HG03439 (cell line): ENCODE data around the gene VPS26B.
"Not testable (repeated sequence)": the region's sequence is repeated elsewhere in the genome, so short reads cannot be mapped to it uniquely, and the experiment has no call there.

ENCODE experiments used
- ATAC-seq: cut with Tn5 transposase; IDR thresholded peaks from one replicate; pipeline ENCODE4 v1.9.1; 2021; ENCODE audit warnings: mild to moderate bottlenecking, moderate library complexity; ENCODE audit not compliant: unreplicated experiment

VPS26B gene

DNA sequence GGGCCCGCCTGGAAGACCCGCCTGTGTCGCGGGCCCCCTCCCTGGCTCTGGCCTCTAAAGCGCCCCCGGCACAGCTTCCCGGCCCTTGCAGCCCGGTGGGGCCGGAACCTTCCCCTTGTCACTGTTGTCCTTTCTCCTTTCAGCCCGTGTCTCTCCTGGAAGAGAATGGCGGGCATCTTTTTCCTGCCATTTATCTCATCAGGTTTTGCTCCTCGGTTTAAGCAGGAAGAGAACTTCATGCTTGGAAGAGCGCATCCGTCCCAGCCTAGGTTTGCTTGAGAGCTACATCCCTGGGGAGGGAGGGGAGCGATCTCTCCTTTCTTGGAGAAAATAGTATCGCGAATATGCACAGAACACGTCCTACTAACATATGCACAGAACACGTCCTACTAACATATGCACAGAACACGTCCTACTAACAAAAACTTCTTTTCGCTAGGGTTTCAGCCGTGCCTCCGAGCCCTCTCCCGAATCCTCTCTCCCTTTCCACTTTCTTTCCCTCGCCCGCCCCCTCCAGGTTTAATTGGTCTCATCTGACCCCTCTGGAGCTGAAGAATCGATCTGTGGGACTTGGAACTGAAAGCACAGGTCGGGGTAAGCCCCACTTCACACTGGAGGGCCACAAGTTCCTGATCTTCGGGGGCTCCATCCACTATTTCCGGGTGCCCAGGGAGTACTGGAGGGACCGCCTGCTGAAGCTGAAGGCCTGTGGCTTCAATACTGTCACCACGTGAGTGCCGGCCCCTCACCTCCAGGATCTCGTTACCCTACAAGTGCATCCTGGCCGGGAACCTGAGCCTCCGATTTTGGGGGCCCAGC lies 52.9 kb downstream of the VPS26B start:
- ATAC-seq, result no peak

DNA sequence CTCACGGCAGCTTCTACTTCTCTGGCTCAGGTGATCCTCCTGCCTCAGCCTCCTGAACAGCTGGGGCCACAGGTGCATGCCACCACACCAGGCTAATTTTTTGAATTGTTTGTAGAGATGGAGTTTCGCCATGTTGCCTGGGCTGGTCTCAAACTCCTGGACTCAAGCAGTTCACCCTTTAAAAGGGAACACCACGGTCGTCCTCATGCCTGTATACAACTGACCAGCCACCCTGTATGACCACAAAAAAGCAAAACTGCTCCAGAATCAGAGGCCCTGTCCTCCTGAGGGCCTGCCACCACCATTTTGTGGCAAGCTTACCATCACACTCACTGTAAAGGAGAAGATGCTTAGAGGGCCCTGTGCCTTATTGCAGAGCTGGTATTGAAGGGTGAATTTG lies 53.9 kb downstream of the VPS26B start:
- ATAC-seq, result no peak

DNA sequence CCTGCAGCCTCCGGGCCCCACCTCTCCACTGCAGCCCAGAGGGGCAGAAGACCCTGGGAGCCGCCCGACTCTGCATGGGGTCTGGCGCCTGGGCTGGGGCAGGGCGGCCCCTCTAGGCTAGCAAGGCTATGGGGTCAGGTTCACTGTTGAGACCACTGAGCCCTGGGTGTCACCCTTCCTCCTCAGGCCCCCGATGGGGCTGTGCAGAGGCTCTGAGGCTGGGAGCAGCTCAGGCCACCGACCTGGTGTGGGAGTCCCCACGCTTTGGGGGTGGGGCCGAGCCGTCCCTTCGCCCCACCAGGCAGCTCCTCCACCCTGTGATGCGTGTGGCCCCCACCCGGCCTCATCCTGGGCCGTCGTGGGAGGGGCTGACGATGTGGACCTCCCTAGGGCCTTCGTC lies 57.2 kb downstream of the VPS26B start:
- ATAC-seq, result not testable (repeated sequence)

DNA sequence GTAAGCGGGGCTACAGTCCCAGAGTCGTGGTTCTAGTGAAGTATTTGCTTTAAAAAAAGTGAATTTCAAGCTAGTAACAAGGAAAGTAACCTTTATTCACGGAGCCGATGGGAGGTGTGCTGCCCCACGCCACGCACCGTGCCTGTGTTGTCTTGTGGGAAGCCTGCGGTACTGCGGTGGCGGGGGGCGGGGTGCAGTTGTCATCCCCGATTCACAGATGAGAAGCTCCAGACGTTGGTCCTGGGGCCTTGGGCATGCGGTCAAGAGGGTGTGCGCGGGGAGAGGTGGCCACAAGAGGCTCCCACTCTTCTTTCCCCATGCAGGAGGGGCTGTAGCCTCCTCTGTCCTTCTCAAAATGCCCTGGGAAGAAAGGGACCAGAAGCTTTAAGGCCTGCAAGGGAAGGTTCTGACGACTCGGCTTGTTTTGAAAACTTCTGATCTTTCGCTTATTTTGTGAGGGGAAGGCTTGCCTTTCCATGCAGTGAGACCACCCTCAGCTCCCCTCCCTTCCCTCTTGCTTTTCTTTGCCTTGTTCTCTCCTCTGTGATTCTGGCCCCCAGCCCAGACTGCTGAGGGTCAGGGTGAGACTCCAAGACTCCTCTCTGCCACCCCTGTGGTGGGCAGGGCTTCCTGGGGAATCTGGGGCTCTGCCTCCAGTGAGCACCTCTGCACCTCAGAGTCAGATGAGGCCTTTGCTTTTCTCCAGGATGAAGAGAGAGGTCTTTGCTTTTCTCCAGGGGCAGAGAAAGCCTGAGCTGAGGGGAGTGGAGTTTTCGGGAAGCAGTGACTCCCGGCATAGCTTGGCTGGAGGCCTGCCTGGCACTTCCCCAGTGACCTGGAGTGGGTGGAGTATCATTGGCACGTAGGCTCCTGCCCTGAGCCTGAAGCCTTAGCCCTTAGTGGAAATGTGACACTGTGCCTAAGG lies 57.9 kb downstream of the VPS26B start:
- no peak for ATAC-seq

DNA sequence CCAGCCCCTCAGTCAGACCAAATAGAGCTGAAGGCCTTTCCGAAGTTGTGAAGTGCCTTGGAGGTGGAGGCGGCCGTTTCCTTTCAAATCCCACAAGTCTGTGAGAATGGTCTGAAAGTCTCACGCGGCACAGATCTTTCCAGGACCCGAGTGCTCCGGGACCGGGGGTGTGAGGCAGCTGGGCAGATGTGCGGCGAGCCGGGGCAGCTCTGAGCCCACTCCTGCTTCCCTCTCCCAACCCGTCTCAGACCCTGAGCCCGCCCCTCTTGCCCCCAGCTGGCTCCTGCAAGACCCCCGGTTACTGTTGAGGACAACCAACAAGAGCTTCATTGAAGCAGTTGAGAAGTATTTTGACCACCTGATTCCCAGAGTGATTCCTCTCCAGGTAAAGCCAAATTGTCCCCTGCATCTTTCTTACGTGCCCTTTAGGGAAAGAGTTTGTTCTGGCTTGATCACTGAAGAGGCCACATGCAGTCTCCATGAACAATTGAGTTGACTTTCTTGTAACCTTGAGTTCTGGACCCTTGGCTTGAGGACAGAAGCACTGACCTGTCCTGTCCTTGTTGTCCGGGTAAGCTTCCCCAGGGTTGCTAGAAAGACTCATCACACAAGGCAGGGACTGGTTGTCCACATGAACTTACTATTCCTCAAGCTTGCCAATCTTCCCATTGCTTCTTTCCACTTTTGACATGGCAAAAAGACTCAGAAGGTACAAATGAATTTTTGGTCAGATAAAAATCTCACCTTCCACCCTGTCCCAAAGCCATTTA lies 59.2 kb downstream of the VPS26B start:
- no peak for ATAC-seq

DNA sequence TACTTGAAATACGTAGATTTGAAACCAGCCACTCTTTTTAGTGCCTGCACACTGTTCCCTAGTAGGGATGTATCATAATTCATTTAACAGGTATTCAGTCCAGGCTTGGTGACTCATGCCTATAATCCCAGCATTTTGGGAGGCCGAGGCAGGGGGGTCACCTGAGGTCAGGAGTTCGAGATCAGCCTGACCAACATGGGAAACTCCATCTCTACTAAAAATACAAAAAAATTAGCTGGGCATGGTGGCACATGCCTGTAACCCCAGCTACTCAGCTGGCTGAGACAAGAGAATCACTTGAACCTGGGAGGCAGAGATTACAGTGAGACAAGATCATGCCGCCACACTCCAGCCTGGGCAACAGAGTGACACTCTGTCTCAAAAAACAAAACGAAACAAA lies 59.9 kb downstream of the VPS26B start:
- ATAC-seq, result not testable (repeated sequence)

DNA sequence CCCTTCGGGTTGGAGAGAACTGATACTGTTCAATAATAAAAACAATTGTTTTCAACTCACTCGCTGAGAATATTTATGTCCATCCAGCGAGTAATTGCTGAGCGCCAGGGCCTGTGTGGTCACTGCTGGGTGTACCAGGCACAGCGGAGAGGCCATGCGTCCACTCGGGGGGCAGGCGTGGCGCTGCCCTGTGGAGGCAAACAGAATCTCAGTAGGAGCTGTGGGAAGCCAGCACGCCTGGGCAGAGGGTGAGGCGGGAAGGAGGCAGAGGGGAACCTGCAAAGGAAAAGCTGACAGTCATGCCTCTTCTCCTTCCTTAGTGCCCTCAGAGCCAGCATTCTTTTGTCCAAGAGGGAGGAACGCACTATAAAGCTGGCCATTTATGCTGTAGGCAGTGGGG lies 63.1 kb downstream of the VPS26B start:
- no peak for ATAC-seq

DNA sequence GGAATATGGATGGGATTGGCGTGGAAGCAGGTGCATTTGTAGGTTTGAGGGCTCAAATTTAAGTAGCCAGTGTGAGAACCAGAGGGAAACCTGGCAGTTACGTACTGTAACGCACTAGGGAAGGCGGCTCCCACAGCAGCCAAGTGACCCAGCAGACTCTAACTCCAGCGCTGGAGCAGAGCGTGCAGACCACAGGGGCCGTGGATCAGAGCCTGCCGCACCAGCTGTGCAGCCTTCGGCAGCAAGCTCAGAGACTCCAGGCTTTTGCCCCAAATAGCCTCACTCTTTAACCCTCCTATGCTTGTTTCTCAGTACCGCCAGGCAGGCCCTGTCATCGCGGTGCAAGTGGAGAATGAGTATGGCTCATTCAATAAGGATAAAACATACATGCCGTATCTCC lies 64.0 kb downstream of the VPS26B start:
- ATAC-seq, result no peak

DNA sequence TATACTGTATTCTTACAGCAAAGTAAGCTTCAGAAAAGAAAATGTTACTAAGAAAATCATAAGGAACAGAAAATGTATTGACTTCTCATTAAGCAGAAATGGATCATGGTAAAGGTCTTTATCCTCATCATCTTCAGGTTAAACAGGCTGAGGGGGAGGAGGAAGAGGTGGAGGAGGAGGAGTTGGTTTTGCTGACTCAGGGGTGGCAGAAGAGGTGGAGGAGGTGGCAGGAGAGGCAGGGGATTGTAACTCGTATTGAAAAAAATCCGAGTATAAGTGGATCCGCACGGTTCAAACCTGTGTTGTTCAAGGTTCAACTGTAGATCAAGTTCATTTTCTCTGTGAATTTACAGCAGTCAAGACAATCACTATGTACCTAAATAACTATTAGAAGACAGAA lies 64.7 kb downstream of the VPS26B start:
- ATAC-seq, result no peak

DNA sequence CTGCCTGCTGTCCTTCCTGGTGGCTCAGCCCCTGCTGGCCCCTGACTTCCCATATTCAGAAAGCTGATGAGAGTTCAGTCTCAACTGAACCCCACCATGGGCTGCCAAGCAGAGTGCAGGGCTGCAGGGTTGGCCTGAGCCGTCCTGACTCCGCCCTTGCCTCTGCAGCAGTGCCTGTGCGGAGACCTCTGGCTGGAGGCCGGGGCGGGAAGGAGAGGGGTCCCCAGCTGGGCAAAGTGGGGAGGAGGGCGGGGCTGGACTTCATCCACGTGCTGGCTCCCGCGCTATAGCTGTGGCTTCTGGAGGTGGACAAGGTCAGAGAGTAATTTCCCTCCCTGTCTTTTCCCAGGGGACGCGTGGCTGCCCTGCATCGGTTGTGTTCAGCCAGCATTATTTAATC lies 65.3 kb downstream of the VPS26B start:
- ATAC-seq, result no peak

DNA sequence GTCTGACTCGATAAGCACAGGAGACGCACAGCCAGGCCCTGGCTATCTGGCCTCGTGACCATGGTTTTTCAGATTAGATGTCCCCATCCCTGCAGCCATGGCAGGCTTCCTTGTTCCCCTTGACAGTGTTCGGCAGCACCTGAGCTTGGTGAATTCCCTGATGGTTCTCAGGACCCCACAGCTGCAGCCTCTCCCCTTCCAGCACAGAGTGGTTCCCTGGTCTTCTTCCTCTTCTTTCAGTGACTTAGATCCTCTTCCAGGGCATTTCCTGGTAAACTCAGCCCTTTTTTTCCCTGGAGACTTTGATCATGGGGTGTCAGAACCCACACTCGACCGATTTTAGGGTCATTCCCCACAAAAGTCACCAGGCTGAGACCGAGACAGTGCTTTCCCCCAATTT lies 66.2 kb downstream of the VPS26B start:
- ATAC-seq, result no peak

DNA sequence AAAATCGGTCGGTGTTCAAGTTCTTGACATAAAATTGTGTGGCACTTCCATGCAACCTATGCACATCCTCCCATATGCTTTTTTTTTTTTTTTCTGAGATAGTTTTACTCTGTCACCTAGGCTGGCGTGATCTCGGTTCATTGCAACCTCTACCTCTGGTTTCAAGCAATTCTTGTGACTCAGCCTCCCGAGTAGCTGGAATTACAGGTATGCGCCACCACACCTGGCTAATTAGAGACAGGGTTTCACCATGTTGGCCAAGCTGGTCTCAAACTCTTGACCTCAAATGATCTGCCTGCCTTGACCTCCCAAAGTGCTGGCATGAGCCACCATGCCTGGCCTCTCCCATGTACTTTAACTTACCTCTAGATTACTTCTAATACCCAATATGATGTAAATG lies 66.7 kb downstream of the VPS26B start:
- ATAC-seq, result no peak

DNA sequence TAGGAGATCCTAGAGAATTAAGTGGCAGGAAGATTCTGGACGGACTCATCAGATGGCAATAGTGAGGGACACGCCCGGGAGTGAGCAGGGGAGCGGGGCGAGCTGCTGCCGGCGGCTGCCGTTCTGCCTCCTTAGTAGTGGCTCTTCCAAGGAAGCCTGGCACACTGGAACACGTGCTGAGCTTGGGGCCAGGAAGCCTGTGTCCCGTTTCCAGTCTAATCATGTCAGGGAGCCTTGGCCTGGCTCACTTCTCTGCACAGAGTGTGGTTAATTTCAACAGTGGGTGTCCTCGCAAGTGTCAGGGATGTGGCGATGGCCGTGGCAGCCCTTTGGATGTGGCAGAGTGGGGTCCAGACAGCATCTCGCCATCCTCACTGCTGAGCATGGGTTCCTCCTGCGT lies 68.2 kb downstream of the VPS26B start:
- no peak for ATAC-seq

DNA sequence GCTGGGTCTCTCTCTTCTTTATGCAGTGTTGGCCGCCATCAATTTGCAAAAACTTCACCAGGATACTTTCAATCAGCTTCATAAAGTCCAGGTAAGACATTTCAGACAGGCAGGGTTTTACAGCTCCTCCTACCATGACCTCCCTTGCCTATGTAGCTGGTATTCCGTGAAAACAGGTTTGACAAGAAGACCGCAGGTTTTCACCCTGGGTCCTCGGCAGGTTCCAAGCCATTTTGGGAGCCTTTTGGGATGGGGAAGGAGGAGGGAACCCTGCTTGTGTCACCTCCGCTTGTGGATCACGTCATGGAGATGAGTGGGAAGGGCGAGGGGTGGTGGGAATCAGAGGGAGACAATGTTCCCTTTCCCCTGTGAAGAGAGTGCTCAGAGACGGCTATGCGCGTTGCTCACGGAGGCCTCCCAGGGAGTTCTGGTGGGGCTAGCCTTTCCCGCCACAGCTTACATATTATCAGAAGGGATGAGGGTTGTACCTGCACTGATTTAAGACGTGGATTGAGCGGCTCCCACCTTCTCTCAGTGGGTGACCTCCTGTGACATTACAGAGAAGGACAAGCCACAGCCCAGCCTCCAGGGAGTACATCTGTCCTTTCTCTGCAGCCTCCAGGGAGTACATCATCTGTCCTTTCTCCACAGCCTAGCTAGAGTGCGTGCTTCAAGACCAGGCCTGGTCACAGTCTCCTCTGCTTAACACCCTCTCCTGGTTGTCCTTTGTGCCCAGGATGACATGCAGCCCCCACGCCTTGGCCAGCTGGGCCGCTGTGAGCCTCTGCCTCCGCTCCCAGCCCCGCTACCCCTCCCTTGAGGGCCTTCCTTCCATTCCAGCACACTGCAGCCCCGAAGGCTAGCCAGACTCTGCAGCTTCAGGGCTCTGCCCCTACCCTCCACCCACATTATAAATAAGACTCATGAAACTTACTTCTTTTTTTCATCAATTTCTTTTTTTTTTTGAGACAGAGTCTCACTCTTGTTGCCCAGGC lies 68.9 kb downstream of the VPS26B start:
- no peak for ATAC-seq

DNA sequence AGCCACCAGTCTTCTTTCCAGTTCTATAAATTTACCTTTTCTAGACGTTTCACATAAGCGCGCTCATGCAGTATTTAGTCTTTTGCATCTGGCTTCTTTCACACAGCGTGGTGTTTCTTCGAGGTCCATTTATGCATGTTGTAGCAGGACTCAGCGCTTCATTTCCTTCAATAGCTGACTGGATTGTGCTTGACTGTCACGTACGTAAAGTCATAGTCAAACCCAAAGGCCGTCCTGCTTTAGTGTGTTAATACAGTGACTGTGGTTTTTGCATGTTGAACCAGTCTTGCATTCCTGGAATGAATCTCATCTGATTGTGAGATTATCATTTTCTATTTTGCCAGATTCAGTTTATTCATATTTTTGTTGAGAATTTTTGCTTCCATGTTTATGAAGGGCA lies 70.2 kb downstream of the VPS26B start:
- ATAC-seq, result no peak
